GM12864 (cell line): Measurements from ENCODE around the gene POLH.
"Not testable (repeated sequence)": the region's sequence is repeated elsewhere in the genome, so short reads cannot be mapped to it uniquely, and the experiment has no call there.

Experiments used
- DNase-seq: peaks from one replicate; pipeline ENCODE4 v3.0.0-alpha.2; 2011; ENCODE audit warnings: low read depth
- H3K4me3 ChIP-seq: 2 replicates; pipeline ENCODE4 v1.5.1; 2011; ENCODE audit warnings: mild to moderate bottlenecking, low read depth, low read length, control low read depth
- TF ChIP-seq, protein P1 (sequence below): IDR thresholded peaks from 2 replicates; pipeline ENCODE4 v1.5.1; 2011; ENCODE audit warnings: low read depth, mild to moderate bottlenecking, moderate library complexity, low read length, control low read depth, inconsistent platforms; ENCODE audit errors: missing control alignments

Gene POLH

DNA sequence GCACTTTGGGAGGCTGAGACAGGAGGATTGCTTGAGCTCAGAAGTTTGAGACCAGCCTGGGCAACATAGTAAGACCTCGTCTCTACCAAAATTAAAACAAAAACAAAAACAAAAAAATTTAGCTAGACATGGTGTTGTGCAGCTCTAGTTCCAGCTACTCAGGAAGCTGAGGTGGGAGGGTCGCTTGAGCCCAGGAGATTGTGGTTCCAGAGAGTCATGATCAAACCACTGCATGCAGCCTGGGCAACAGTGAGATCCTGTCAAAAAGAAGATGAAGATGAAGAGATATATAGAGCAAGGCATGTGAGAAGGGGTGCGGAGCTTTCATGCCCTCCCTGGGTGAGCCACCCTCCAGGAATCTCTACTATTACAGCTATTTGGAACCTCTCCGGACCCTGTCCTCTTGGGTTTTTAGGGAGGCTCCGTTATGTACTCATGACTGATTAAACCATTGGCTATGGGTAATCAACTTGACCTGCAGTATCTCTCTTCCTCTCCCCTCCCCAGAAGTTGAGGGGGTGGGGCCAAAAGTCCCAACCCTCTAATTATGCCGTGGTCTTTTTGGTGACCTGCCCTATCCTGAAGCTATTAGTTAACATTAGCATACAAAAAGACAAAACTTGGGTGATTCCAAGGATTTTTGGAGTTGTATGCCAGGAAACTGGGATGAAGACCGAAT, 9.0 kb downstream of the POLH start:
- DNase-seq, result no peak
- no peak overlapping the region for H3K4me3 ChIP-seq
- TF ChIP-seq, protein P1, sequence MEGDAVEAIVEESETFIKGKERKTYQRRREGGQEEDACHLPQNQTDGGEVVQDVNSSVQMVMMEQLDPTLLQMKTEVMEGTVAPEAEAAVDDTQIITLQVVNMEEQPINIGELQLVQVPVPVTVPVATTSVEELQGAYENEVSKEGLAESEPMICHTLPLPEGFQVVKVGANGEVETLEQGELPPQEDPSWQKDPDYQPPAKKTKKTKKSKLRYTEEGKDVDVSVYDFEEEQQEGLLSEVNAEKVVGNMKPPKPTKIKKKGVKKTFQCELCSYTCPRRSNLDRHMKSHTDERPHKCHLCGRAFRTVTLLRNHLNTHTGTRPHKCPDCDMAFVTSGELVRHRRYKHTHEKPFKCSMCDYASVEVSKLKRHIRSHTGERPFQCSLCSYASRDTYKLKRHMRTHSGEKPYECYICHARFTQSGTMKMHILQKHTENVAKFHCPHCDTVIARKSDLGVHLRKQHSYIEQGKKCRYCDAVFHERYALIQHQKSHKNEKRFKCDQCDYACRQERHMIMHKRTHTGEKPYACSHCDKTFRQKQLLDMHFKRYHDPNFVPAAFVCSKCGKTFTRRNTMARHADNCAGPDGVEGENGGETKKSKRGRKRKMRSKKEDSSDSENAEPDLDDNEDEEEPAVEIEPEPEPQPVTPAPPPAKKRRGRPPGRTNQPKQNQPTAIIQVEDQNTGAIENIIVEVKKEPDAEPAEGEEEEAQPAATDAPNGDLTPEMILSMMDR, result no peak

DNA sequence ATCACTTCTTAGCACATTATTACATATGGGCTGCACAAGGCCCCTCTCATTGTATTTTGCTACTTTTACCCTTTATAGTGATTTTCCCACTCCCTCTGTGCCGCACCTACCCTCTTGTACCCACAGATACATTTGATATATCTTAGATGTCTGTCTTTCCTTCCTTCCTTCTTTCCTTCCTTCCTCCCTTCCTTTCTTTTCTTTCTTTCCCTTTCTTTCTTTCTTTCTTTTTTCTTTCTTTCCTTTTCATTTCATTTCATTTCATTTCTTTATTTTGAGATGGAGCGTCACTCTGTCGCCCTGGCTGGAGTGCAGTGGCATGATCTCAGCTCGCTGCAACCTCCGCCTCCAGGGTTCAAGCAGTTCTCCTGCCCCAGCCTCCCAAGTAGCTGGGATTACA, 12.2 kb downstream of the POLH start:
- no peak overlapping the region for H3K4me3 ChIP-seq
- TF ChIP-seq, protein P1, result no peak
- no peak for DNase-seq

DNA sequence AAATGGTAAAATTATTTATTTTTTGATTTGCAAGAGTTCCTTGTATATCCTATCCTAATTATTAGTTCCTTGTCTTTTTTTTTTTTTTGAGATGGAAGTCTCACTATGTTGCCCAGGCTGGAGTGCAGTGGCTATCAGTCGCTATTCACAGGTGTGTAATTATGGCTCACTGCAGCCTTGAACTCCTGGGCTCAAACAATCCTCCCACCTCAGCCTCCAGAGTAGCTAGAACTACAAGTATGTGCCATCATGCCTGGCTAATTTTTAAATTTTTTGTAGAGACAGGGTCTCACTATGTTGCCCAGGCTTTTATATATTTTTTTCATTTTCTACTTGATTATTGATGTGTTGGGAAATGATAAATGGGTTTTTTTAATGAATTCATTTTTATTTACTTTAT, 13.6 kb downstream of the POLH start:
- DNase-seq, H3K4me3 ChIP-seq: not testable (repeated sequence)

DNA sequence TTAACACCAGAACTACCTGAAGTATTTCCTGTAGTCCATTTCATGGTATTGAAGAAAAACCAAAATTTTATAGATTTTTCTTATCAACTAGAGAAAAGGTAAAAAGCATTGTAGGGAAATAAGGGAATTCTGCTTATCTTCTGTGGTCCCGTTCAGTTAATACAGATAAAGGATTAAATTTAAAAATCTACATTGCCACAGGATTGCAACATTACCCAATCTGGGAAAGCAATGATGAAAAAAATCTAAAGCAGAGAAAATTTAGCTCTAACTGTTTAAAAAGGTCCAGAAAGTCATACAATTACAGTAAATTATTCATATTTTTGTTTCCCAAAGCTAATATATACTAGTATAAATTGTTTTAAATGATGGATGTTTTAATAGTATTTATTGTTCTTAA, 18.0 kb downstream of the POLH start:
- TF ChIP-seq, protein P1, result no peak
- DNase-seq, result no peak

DNA sequence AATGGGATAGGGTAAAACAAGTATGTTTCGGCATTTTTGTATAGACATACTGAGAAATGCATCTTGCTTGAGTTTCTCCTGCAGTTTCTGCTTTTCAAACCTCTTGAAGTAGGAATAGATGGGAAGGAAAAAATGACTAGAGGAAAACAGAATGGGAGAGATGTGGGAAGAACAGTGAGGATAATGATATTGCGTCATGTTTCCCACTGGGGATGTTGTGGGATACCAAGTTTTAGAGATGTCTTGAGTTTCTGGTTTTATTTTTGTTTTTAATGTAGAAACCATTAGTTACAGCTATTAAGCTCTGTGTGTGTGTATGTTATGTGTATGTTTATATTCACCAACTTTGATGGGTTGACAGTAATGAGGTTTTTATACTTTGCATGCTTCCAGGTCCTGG, 24.6 kb downstream of the POLH start:
- DNase-seq, result no peak
- H3K4me3 ChIP-seq, result no peak overlapping the region
- TF ChIP-seq, protein P1, result no peak

More for the DNA sequence above, 18.0 kb downstream of the POLH start:
- no peak overlapping the region for H3K4me3 ChIP-seq

DNA sequence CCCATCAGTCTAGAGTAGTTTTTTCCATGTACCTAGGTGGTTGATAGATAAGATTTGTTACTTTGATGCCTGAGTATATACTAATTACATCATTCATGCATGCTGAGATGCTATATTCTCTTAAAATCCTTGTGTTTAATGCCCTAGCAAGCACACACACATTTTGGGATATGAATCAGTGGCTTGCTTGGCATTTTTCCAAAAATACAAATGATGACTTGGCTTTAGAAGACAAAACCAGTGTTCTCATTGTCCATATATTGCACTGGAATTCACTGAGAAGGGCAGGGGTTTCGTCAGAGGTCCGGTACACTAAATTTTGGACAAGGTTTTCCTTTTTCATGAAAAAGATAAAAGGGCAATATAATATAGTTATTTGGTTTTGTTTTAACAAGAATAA, 28.2 kb downstream of the POLH start:
- TF ChIP-seq, protein P1, result no peak
- DNase-seq, result no peak

DNA sequence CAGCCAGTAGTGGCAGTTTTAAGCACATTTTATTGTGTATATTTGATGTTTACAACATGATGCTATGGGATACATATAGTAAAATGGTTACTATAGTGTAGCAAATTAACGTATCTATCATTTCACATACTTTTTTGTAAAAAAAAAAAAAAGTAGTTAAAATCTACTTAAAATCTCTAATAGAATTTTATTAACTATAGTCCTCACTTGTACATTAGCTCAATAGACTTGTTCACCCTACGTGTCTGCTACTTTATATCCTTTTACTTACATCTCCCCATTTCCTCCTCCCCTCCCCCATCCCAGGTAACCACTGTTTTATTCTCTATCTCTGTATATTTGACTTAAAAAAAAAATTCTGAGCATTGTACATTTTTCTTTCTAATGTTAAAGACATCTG, 30.0 kb downstream of the POLH start:
- no peak overlapping the region for H3K4me3 ChIP-seq
- TF ChIP-seq, protein P1, result no peak
- no peak for DNase-seq

More for the DNA sequence above, 28.2 kb downstream of the POLH start:
- H3K4me3 ChIP-seq, result no peak overlapping the region

DNA sequence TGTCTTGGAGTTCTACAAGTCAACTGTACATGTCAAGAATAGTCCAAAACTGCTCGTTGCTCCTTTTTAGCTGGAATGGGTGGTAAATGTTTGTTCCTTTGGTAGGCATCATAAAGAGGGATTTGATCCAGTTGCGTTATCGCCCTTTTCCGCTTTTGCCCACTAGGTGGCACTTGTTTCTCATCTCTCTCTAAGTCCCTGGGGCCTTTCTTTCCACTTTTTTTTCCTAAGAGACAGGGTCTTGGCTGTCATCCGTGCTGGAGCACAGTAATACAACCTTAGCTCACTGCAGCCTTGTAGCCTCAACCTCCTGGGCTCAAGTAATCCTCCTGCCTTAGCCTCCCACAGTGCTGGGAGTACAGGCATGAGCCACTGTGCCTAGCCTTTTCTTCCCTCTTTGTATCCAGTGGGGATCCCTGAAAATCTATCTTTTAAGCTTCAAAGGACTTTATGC, 32.4 kb downstream of the POLH start:
- H3K4me3 ChIP-seq, result no peak overlapping the region
- DNase-seq, result no peak
- TF ChIP-seq, protein P1, result peak; percentile 93
